HG03460 (cell line): Measurements from ENCODE around the gene LIFR.

Experiments used
- ATAC-seq: cut with Tn5 transposase; IDR thresholded peaks from one replicate; pipeline ENCODE4 v1.9.1; 2021; ENCODE audit not compliant: unreplicated experiment

The LIFR gene

GRCh38 chr5:38446029-38446522, 110.4 kb downstream of the LIFR start:
- ATAC-seq, result no peak

- ATAC-seq, result no peak
Measured at GRCh38 chr5:38445374-38446028, 110.9 kb downstream of the LIFR start.

GRCh38 chr5:38443390-38443789, 113.1 kb downstream of the LIFR start:
- no peak for ATAC-seq

- no peak for ATAC-seq
Measured at GRCh38 chr5:38442247-38442573, 114.2 kb downstream of the LIFR start.

- ATAC-seq, result peak; percentile 99
Measured at GRCh38 chr5:38441453-38442246, 114.8 kb downstream of the LIFR start.

GRCh38 chr5:38438757-38439156, 117.7 kb downstream of the LIFR start:
- ATAC-seq, result no peak

- ATAC-seq, result no peak
Measured at GRCh38 chr5:38434966-38435705, 121.3 kb downstream of the LIFR start.

GRCh38 chr5:38433160-38433861, 123.1 kb downstream of the LIFR start:
- no peak for ATAC-seq

GRCh38 chr5:38431242-38431853, 125.1 kb downstream of the LIFR start:
- ATAC-seq, result no peak

GRCh38 chr5:38426986-38427950, 129.2 kb downstream of the LIFR start:
- no peak for ATAC-seq

- no peak for ATAC-seq
Measured at GRCh38 chr5:38426490-38426889, 130.0 kb downstream of the LIFR start.
